Measurements from ENCODE around the gene BABAM1.

- TF ChIP-seq EP300 (IDR thresholded peaks at IDR 0.05) = no peak
- no peak for TF ChIP-seq CTCF (IDR thresholded peaks at IDR 0.05)
These were observed 8.0 kb upstream of the BABAM1 start for GRCh38 chr19:17259118-17259780.

Data from upper lobe of left lung (tissue), 4 donors.